HK-2 (cell line): ENCODE results near the gene FAM13A.

ENCODE experiments used
- DNase-seq: peaks from one replicate; pipeline ENCODE4 v3.0.0-alpha.2; 2018; ENCODE audit not compliant: unreplicated experiment

The FAM13A gene

DNA sequence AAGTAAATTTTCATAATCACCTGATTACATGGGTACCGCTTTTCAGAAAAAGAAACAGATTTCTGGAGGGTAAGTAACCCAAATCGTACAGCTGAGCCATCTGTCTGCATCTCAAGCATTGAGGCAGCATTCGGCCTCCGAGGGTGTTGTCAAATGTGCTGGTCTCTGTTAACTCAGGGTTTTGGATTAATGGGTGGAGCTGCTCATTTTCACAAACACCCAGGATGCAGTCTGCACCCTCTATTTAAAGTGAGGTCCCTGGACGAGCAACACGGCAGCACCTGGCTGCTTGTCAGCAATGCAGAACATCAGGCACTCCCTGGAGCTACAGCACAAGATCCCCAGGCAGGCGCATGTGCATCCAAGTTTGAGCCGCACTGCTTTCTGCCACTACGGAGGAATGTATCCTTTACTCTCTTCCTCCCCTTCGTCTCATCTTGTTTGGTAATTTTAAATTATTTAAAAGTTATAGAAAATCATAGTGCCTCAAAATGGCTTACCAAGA, 334.7 kb downstream of the FAM13A start:
- no peak for DNase-seq

DNA sequence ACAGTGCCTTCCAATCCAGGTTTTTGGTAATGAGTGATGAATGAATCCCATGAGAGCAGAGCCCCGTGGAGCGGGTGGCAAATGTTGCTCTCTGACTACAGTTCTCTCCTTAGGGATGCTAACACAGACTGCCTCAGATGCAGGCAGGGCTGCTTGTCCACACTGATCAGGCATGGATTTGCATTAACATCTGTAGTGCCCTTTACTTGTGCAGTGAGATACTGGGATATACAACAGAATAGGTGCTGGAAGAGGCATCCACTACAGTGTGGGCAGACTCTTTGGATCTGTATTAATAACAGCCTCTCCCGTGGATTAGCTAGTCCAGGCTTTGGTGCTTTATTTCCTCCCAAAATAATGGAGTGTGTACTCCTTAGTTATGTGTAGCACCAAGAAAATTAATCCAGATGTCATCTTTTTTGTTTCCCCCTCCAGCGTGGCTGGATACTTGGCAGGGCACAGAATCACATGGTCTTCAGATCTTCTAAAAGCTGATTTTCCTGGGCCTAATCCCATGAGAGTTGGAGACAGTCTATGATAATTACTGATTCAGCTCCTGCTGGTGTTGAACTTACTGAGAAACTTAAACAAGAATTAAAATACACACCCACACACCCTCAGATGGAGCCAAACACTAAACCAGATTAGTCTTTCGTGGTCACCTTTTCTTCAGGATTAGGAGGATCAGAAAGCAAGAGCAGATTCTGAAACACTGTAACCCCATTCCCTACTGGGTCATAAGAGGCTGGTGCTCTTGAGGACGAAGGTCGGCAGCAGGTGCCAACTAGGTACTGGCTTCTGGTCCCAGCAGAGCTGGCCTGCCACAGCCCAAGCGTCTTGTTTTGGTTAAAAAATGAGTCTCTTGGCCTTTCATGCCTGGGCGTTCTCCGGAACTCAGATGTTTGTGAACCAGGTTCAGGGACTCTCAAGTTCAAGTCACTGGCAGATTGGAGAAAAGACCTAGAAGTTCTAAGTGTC, 336.2 kb downstream of the FAM13A start:
- DNase-seq: no peak

DNA sequence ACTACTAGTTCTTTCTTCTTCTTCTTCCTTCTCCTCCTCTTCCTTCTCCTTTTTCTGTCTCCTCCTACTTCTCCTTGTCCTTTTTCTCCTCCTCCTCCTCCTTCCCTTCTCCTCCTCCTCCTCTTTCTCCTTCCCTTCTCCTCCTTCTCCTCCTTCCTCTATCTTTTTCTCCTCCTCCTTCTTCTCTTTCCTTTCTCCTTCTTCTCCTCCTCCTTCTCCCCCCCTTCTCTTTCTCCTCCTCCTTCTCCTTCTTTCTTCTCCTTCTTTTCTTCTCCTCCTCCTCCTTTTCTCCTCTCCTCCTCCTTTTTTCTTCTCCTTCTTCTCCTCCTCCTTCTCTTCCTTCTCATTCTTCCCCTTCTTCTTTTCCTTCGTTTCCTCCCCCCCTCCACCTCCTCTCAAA, 337.6 kb downstream of the FAM13A start:
- DNase-seq: no peak

DNA sequence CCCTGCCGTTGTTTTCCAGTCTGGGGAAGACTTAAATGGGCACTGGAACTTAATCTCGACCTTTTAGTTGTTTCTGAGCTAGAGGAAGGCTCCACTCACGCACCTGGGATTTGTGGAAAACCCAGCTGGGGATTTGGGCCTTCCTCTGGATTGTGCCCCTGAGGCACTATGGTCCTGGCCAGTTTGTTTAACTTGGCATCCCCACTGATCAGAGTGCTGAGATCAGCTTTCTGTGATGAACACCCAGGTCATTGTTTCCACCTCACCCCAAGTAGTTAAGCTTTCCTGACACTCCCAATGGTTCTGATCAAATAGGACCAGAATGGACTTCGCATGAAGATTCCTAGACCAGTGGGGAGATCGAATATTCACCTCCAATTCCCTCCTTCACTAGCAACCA, 338.9 kb downstream of the FAM13A start:
- DNase-seq: no peak

DNA sequence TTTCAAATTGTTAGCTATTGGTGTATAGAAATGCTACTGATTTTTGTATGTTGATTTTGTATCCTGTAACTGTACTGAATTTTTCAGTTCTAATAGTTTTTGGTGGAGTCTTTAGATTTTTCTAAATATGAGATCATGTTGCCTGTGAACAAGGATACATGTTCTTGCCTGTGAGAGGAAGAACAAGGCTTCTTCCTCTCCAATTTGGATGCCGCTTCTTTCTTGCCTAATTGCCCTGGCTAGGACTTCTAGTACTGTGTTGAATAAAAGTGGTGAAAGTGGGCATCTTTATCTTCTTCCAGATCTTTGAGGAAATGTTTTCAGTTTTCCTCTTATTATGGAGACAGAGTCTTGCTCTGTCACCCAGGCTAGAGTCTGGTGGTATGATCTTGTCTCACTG, 343.2 kb downstream of the FAM13A start:
- no peak for DNase-seq

DNA sequence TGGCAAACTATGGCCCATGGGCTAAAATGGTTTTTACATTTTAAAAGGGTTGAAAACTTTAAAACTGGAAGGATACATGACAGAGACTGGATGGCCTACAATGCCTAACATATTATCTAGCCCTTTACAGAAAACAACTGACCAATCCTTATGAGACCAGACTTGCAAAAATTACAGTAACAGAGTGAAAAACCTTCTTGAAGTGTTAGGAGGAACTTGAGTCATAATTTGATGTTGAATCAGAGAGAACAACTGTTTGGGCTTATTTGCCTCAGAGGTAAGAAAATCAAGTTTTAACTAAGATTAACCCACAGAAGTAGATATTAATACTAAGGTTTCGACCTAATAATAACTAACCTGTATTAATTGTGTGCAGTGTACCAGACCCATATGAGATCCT, 347.0 kb downstream of the FAM13A start:
- no peak for DNase-seq

DNA sequence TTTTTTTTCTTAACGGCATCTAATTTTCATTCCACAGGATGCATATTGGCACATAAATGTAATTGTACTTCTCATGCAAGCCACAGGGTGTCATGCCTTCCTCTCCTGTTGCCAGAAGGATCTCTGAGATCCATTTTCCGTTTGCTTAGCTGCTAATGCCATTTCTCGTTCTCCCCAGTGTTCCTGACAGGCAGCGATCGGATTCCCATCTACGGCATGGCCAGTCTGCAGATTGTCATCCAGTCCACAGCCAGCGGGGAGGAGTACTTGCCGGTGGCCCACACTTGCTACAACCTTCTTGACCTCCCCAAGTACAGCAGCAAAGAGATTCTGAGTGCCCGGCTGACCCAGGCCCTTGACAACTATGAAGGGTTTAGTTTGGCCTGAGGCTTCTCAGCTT, 350.4 kb downstream of the FAM13A start:
- no peak for DNase-seq

DNA sequence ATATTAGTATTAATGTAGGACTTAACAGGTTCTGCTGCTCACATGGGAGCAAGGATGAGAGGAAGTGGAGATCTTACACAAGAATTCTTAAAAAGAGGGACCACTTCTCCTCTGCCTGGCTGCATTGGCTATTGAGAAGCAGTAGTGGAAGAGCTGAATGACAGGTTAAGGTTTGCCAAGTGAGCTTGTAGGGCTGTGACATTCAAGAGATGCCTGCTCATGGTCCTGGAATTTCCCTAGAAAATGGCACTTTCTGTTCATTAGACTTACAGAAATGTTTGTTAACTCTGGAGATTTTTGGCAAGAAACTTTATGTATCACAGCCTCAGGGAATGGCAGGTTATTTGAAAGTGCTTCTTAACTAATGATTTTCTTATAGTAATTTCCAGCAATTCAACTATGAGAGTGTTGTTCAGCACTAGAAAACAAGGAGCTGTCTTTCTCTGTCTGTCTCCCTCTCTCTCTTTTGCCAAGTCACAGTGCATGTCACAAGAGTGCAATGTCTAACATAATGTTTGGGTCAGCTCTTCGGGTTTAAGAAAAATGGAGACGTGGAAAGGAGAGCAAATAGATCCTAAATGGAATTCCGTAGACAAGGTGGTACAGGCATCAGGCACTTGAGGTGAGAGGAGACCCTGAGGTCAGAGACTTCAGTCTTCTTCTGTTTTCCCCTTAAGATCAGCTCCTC, 351.0 kb downstream of the FAM13A start:
- no peak for DNase-seq

DNA sequence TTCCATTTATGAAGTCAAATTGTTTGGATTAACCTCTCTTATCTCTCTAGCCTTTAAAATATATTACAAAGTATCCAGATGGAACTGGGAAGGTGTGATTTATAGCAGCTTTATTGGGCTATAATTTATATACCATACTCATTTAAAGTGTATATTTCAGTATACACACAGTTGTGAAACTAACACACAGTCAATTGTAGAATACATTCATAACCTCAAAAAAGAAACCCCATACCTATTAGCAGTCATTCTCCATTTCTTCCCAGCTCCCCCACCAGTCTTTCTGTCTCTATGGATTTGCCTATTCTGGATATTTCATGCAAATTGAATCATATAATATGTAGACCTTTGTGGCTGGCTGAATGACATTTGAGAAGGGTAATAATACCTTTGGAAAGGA, 351.8 kb downstream of the FAM13A start:
- no peak for DNase-seq

DNA sequence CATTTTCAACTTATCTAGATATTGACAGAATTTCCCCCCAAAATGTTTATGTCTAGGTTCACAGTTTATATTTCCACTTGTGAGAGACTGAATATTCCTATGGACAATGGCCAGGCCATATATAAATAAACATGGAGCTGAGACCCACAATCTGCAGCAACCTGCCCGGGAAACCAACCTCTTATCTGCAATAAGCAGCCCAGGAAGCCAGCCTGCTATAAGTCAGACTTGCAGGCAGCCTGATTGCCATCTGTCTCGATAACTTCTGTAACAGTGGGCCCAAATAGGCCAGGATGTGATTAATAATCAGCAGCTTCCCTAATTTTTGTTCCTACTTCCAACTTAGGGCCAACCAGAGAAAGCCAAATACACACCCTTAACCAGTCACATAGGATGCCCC, 354.2 kb downstream of the FAM13A start:
- DNase-seq: no peak

DNA sequence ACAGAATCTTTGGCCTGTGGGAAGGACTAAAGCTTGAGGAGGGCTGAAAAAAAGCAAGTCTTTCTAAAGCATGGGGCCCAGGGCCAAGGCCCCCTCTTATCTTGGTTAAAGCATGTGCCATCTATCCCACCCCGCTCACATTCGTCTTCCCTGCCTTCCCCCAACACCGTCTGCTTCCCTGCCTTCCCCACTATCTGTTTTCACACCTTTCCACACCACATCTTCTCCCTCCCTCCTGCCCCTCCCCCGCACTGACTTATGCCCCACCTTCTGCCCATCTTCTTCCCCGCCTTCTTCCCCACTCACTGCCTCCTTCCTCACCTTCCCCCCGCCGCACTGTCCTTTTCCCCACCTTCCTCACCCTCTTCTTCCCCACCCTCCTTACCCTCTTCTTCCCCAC, 358.5 kb downstream of the FAM13A start:
- no peak for DNase-seq

DNA sequence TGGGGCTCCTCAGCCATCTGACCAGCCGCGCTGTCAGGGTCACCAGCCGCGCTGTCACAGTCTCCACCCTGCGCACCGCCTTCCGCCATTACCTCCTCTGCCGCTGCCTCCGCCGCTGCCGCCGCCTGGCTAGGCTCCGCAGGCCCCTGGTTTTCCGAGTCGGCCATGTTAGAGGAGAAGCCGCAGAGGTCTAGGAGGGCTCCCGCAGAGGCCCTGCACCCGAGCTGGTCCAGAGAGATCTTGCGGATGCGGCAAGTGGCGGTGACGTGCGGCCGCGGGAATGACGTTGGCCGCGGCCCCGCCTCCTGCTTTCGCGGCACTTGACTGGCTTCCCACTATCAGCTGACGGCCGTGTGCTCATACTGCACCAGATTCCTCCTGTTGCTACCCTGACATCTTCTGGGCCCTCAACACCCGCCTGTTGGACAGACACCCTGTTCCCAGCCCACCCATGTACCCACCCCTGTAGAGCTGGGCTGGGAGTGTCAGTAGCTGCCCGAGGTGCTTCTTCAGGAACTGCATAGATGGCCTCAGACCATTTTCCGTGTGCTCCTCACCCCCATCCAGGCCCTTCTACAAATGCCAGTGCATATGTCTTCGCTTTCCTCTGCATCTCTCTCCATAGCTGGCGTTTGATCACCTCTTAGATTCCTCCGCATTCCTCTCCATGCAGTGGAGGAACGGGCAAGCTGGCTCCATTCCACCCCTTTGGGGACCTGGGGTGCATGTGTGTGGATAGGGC, 359.2 kb downstream of the FAM13A start, which contains the start of gene NAP1L5:
Gene NAP1L5 (minus strand): TSS at position 242 of the 742 bp plus-strand sequence. CDS start 75 bp downstream, at position 167.
- DNase-seq: peak; percentile 28

DNA sequence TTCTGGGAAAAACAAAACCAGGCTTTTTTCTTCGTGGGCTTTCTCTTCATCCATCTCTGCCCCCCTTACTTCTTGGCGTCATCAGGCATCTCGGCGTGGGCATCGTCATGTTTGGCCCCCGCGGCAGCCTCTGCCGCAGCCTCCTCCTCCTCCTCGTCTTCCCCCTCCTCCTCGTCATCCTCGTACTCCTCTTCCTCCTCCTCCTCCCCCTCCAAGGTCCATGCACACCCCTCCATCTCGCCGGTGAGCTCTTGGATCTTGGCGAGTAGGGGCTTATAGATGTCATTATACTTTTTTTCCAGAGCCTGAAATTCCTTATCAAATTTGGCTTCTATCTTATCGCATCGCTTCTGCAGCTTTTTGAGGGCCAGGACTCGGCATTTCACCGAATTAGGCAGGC, 359.8 kb downstream of the FAM13A start:
- DNase-seq: no peak

DNA sequence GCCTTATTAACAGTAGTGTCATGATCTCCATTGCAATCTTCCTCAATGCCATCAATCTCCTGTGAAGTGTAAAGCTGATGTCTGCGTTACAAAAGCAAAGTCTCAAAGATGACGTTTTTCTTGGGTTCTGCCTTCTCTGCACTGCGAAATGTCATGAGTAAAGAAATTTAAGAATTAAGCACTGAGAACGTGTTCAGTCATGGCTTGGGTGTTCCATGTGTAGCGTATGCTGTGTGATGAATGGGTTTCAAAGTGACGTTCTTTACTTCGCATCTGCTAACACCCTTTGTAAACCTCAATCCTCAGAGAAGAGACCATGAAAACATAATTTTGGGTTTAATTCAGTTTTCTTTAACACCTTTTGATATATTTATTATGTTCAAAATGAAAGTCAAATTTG, 360.4 kb downstream of the FAM13A start:
- no peak for DNase-seq

DNA sequence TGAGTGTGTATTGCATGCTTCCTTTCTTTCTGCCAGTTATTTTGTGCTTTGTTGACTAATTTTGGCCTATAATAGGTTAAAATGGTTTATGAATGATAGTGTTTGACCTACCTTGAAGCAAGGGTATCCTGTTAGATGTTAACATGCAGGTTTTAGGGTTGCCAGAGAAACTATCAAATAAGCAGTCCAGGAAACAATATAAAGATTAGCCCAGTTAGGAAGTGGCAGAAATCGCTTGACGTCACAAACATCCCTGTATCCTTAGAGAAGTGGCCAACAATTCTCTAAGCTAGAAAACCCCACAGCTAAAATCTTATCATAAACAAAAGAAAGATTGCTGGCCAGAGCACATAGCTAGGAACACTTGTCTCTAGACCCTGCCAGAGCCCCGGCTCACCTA, 363.2 kb downstream of the FAM13A start:
- no peak for DNase-seq

DNA sequence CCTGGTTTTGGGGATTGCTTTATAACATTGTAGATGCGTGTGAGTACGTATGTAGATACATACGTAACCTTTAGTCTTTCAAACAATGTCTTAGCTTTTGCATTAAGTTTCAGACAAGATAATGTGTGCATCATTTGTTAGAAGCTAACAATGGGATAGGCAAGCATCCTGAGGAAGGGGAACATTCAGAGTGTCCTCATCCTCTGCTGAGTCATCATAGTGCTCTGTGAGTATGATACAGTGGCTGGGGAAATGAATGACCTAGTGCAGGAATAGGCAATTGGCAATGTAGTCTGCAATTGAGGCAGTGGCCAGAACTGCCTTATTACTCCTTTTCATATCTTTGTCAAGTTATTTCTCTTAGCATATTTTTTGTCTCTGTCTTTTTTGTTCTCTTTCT, 366.6 kb downstream of the FAM13A start:
- no peak for DNase-seq

DNA sequence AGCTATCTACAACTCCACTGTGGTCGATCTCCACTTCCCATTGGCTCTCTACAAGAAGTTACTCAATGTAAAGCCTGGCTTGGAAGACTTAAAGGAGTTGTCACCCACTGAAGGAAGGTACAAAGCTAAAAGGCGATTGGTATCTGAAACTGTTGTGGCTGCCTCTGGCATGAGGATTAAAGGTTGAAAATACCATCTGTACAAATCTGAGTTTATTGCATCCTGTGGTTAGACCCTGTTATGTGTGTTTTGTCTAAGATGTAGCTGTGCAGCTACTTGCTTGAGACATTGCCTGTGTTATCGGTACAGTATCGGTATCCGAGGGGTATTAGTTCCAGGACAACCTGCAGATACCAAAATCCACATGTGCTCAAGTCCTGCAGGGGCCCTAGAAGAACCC, 375.8 kb downstream of the FAM13A start:
- DNase-seq: no peak
